Measurements from ENCODE around the gene HDDC3.

- TF ChIP-seq FOXM1 (IDR thresholded peaks at IDR 0.05; ENCODE audit: borderline replicate concordance) (no peak), HDGF (IDR thresholded peaks at IDR 0.05; ENCODE audit: borderline replicate concordance) (no peak), TARDBP (IDR thresholded peaks at IDR 0.05) (no peak), FOXA1 (IDR thresholded peaks at IDR 0.05) (no peak), CTBP1 (IDR thresholded peaks at IDR 0.05; ENCODE audit: borderline replicate concordance) (no peak), SP1 (IDR thresholded peaks at IDR 0.05) (no peak), BHLHE40 (IDR thresholded peaks at IDR 0.05; ENCODE audit: borderline replicate concordance) (no peak), SUZ12 (IDR thresholded peaks at IDR 0.05) (no peak), ARNT (IDR thresholded peaks at IDR 0.05) (no peak), NFRKB (IDR thresholded peaks at IDR 0.05) (no peak)
Measured at GRCh38 chr15:90953947-90954711, 21.8 kb upstream of the HDDC3 start.

Measured in HEK293T (cell line).